Stomach (tissue), 4 donors: ENCODE measurements around the gene DCAF8.

ENCODE experiments used
- EP300 ChIP-seq: sonication (generic); formaldehyde crosslinking; IDR thresholded peaks from one replicate; pipeline ENCODE4 v1.6.1; 2017; ENCODE audit warnings: antibody characterized with exemption
- POLR2A ChIP-seq, 4 donors: fragments of 450-650 bp; IDR thresholded peaks; one replicate each; pipeline ENCODE4 v1.6.1; 2016; ENCODE audit warnings: antibody characterized with exemption in 4 of 4, control low read depth in 2 of 4, mild to moderate bottlenecking in 1 of 4, moderate library complexity in 1 of 4
- POLR2AphosphoS5 ChIP-seq, 3 donors: sonication (generic); formaldehyde crosslinking; IDR thresholded peaks; one replicate each; pipeline ENCODE4 v1.6.1; 2016; ENCODE audit warnings: antibody characterized with exemption in 3 of 3
- TF ChIP-seq, protein P1 (sequence below), 7 experiments: fragments of 450-650 bp in 4 of 7; fragments of 200-600 bp in 3 of 7; sonication (generic) in 3 of 7; IDR thresholded peaks; one replicate each; pipeline ENCODE4 v1.5.1; 2016 to 2019; ENCODE audit warnings: antibody characterized with exemption in 7 of 7, control low read depth in 2 of 7, mild to moderate bottlenecking in 1 of 7

DNA sequence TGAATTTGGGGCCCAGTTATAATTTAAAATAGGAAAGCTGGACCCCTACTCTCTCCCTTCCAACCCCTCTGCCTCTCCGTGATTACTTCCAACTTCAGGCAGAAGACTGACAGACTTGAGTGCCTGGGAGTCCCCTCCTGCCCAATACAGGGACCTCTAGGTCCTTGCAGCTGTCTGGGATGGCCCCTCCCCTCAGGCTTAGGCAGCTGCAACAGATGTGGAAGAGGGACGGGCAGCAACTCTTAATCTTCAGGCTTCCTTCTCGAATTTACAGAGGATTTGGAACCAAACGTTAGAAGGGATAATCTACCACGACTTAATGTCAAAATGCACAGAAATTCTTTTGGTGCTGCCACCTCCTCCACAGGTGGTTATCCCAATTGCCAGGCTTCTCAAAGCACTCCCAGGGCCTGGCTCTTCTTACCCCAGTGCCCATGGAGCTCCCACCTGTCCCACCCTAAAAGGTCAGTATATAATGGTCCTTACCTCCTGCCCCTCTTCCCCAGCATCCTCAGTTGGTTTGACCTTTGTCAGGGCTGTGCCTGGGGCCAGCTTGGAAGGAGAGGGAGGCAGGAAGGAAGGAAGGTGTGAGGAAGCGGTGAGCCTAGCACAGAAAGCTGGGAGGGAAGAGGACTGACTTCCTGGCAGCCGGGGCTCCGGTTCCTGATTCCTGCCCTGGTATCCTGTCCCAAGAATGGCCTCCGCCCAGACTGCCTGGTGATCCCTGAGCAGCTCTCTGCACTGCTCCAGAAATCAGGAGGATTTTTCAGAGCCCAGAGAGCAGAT lies 54.4 kb downstream of the DCAF8 start:
- TF ChIP-seq, protein P1, sequence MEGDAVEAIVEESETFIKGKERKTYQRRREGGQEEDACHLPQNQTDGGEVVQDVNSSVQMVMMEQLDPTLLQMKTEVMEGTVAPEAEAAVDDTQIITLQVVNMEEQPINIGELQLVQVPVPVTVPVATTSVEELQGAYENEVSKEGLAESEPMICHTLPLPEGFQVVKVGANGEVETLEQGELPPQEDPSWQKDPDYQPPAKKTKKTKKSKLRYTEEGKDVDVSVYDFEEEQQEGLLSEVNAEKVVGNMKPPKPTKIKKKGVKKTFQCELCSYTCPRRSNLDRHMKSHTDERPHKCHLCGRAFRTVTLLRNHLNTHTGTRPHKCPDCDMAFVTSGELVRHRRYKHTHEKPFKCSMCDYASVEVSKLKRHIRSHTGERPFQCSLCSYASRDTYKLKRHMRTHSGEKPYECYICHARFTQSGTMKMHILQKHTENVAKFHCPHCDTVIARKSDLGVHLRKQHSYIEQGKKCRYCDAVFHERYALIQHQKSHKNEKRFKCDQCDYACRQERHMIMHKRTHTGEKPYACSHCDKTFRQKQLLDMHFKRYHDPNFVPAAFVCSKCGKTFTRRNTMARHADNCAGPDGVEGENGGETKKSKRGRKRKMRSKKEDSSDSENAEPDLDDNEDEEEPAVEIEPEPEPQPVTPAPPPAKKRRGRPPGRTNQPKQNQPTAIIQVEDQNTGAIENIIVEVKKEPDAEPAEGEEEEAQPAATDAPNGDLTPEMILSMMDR (IDR thresholded peaks at IDR 0.05) = no peak
- TF ChIP-seq EP300 = no peak
- no peak for TF ChIP-seq POLR2AphosphoS5 (IDR thresholded peaks at IDR 0.05)
- no peak for TF ChIP-seq POLR2A (IDR thresholded peaks at IDR 0.05)
